Ishikawa (cell line): ENCODE data around the gene TMEM100.

Source experiments
- CEBPB ChIP-seq: IDR thresholded peaks from 2 replicates; pipeline ENCODE4 v1.6.1; 2012
- CREB1 ChIP-seq: IDR thresholded peaks from 2 replicates; pipeline ENCODE4 v1.6.1; 2012; ENCODE audit warnings: low read depth
- EGR1 ChIP-seq: IDR thresholded peaks from 2 replicates; pipeline ENCODE4 v1.6.1; 2012
- EP300 ChIP-seq: IDR thresholded peaks from 2 replicates; pipeline ENCODE4 v1.6.1; 2012; ENCODE audit warnings: borderline replicate concordance
- FOXM1 ChIP-seq: IDR thresholded peaks from 2 replicates; pipeline ENCODE4 v1.6.1; 2012; ENCODE audit warnings: low read depth, borderline replicate concordance
- NFIC ChIP-seq: IDR thresholded peaks from 2 replicates; pipeline ENCODE4 v1.6.1; 2012
- RAD21 ChIP-seq: IDR thresholded peaks from 2 replicates; pipeline ENCODE4 v1.6.1; 2012; ENCODE audit warnings: low read depth
- TAF1 ChIP-seq: IDR thresholded peaks from 2 replicates; pipeline ENCODE4 v1.6.1; 2012; ENCODE audit warnings: low read depth, mild to moderate bottlenecking
- TCF12 ChIP-seq: IDR thresholded peaks from 2 replicates; pipeline ENCODE4 v1.6.1; 2012; ENCODE audit warnings: low read depth
- TEAD4 ChIP-seq: IDR thresholded peaks from 2 replicates; pipeline ENCODE4 v1.6.1; 2012
- YY1 ChIP-seq: IDR thresholded peaks from 2 replicates; pipeline ENCODE4 v1.6.1; 2012; ENCODE audit warnings: low read depth
- ZBTB7A ChIP-seq: IDR thresholded peaks from 2 replicates; pipeline ENCODE4 v1.6.1; 2012; ENCODE audit warnings: low read depth
- TF ChIP-seq, protein P1 (sequence below): IDR thresholded peaks from 2 replicates; pipeline ENCODE4 v1.6.1; 2012; ENCODE audit warnings: low read depth, mild to moderate bottlenecking
- TF ChIP-seq, protein P2 (sequence below): IDR thresholded peaks from 2 replicates; pipeline ENCODE4 v1.6.1; 2012
- TF ChIP-seq, protein P3 (sequence below): IDR thresholded peaks from 2 replicates; pipeline ENCODE4 v1.6.1; 2012

The TMEM100 gene

DNA sequence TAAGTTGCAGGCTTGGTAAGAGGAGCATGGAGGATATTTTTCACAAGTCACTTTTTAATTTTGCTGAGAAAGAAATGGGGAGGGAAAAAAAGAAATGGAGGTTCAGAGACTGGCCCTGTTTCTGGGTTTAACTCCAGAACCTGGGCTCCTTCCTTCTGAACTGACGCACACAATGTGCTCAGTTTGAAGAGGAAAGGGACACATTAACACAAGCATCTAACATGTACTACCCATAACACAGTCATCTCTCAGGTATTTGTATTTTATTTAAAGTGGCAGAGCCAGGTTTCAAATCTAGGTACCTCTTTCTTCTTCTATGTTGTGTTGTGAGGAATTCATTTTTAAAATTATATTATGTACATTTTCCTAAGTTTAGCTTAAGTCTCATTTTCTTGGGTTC, 5.3 kb upstream of the TMEM100 start:
- no peak for TF ChIP-seq FOXM1
- no peak for TF ChIP-seq ZBTB7A
- no peak for TF ChIP-seq YY1
- TF ChIP-seq RAD21, result no peak
- TF ChIP-seq, protein P1, sequence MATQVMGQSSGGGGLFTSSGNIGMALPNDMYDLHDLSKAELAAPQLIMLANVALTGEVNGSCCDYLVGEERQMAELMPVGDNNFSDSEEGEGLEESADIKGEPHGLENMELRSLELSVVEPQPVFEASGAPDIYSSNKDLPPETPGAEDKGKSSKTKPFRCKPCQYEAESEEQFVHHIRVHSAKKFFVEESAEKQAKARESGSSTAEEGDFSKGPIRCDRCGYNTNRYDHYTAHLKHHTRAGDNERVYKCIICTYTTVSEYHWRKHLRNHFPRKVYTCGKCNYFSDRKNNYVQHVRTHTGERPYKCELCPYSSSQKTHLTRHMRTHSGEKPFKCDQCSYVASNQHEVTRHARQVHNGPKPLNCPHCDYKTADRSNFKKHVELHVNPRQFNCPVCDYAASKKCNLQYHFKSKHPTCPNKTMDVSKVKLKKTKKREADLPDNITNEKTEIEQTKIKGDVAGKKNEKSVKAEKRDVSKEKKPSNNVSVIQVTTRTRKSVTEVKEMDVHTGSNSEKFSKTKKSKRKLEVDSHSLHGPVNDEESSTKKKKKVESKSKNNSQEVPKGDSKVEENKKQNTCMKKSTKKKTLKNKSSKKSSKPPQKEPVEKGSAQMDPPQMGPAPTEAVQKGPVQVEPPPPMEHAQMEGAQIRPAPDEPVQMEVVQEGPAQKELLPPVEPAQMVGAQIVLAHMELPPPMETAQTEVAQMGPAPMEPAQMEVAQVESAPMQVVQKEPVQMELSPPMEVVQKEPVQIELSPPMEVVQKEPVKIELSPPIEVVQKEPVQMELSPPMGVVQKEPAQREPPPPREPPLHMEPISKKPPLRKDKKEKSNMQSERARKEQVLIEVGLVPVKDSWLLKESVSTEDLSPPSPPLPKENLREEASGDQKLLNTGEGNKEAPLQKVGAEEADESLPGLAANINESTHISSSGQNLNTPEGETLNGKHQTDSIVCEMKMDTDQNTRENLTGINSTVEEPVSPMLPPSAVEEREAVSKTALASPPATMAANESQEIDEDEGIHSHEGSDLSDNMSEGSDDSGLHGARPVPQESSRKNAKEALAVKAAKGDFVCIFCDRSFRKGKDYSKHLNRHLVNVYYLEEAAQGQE, result no peak
- TF ChIP-seq EP300, result no peak
- no peak for TF ChIP-seq CREB1
- TF ChIP-seq TCF12, result no peak
- no peak for TF ChIP-seq TEAD4
- no peak for TF ChIP-seq EGR1
- TF ChIP-seq, protein P2, sequence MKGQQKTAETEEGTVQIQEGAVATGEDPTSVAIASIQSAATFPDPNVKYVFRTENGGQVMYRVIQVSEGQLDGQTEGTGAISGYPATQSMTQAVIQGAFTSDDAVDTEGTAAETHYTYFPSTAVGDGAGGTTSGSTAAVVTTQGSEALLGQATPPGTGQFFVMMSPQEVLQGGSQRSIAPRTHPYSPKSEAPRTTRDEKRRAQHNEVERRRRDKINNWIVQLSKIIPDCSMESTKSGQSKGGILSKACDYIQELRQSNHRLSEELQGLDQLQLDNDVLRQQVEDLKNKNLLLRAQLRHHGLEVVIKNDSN, result no peak
- TF ChIP-seq NFIC, result no peak
- TF ChIP-seq, protein P3, sequence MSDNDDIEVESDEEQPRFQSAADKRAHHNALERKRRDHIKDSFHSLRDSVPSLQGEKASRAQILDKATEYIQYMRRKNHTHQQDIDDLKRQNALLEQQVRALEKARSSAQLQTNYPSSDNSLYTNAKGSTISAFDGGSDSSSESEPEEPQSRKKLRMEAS, result no peak
- no peak for TF ChIP-seq TAF1
- no peak for TF ChIP-seq CEBPB

DNA sequence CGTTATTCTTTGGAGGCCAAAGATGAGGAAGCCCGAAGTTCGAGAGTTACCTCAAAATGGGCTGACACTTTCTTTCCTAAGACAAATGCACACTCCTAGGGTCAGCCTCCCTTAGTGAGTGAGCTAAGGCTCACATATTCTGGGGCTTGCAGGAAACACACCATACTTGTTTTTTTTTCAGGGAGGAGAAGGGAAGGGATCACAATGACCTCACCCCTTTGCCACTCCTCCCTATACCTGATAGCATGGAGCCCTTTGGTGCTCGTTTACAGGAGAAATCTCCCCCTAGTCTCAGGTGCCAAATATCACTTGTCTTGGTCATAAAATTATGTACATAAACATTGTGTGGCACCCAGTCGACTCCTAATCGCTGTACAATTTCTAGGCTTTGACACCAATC, 4.6 kb upstream of the TMEM100 start:
- no peak for TF ChIP-seq CEBPB
- TF ChIP-seq, protein P3, result no peak
- TF ChIP-seq TCF12, result no peak
- TF ChIP-seq, protein P2, result no peak
- no peak for TF ChIP-seq NFIC
- TF ChIP-seq ZBTB7A, result no peak
- TF ChIP-seq, protein P1, result no peak
- no peak for TF ChIP-seq EP300
- TF ChIP-seq CREB1, result no peak
- TF ChIP-seq FOXM1, result no peak
- no peak for TF ChIP-seq EGR1
- TF ChIP-seq YY1, result no peak
- no peak for TF ChIP-seq TAF1

DNA sequence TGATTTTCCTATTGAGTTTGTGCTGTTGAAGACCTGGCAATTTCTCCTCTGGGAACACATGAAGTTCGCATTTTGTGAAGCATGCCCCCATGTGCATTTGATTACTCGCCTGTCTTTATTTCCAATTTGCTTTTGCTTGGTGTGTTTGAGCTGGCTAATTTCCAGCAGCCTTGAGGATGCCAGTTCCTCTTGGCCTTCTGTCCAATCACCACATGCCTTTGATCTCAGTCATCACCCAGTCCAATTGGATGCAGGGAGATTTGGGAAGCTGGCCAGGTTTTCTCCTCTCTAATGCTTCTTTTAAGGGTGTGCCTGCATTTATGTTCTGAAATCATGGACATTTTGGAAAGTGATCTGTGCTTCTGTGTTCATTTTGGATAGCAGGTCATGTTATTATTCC, 3.8 kb upstream of the TMEM100 start:
- peak; percentile 63 for TF ChIP-seq NFIC
- TF ChIP-seq, protein P3, result no peak

DNA sequence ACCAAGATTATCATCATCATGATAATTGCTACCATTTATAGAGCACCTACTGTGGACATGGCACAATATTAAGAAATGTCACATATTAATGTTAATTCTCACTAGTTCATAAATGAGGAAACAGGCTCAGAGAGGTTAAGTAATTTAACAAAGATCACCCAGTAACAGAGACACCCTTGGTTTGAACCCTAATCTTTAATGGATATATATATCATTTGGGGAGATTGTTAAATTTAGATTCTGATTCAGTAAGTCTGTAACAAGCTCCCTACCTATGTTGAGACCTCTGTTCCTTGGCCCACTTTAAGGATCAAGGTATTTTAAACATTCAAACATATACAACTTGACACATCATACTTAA, 804 bp upstream of the TMEM100 start:
- TF ChIP-seq CREB1, result no peak
- TF ChIP-seq RAD21, result no peak
- TF ChIP-seq TCF12, result no peak
- TF ChIP-seq YY1, result no peak
- TF ChIP-seq ZBTB7A, result no peak
- TF ChIP-seq NFIC, result no peak
- TF ChIP-seq, protein P3, result no peak
- no peak for TF ChIP-seq FOXM1
- no peak for TF ChIP-seq CEBPB
- TF ChIP-seq EP300, result no peak
- TF ChIP-seq TEAD4, result no peak
- TF ChIP-seq TAF1, result no peak
- TF ChIP-seq, protein P1, result no peak
